ENCODE data around the gene ID1.
"Not testable (repeated sequence)": the region's sequence is repeated elsewhere in the genome, so short reads cannot be mapped to it uniquely, and the experiment has no call there.

The ID1 gene

GRCh38 chr20:31607640-31608250 is 2.7 kb downstream of the ID1 start:
- Histone ChIP-seq H3K4me1 (ENCODE audit: control insufficient read depth, low read length) (peaks cover 38% of the 10 kb centered on the region), H3K79me2 (ENCODE audit: control insufficient read depth, low read length) (no peaks in the 10 kb centered on the region), H3K9me3 (ENCODE audit: control insufficient read depth, insufficient read depth, low read length) (no peaks in the 10 kb centered on the region), H3F3A (ENCODE audit: control insufficient read depth, insufficient read depth) (no peaks in the 10 kb centered on the region), H4K20me1 (ENCODE audit: control insufficient read depth, insufficient read depth, low read depth, low read length) (no peaks in the 10 kb centered on the region), H3K4me2 (ENCODE audit: low read length) (no peak overlapping the region), H3K27me3 (ENCODE audit: control insufficient read depth, low read length) (peaks cover 62% of the 10 kb centered on the region), H3K27ac (ENCODE audit: low read depth, low read length) (no peak overlapping the region), H3K36me3 (ENCODE audit: control insufficient read depth, low read length) (no peaks in the 10 kb centered on the region), H3K4me3 (ENCODE audit: low read length) (no peak overlapping the region), H3K9me2 (replicated peaks; ENCODE audit: control insufficient read depth, low read length) (no peaks in the 10 kb centered on the region)
- no peak; the same call in 1 of the 2 replicates for TF ChIP-seq EZH2phosphoT487 (IDR thresholded peaks at IDR 0.05; ENCODE audit: borderline replicate concordance, low read length)
- TF ChIP-seq, protein P1, sequence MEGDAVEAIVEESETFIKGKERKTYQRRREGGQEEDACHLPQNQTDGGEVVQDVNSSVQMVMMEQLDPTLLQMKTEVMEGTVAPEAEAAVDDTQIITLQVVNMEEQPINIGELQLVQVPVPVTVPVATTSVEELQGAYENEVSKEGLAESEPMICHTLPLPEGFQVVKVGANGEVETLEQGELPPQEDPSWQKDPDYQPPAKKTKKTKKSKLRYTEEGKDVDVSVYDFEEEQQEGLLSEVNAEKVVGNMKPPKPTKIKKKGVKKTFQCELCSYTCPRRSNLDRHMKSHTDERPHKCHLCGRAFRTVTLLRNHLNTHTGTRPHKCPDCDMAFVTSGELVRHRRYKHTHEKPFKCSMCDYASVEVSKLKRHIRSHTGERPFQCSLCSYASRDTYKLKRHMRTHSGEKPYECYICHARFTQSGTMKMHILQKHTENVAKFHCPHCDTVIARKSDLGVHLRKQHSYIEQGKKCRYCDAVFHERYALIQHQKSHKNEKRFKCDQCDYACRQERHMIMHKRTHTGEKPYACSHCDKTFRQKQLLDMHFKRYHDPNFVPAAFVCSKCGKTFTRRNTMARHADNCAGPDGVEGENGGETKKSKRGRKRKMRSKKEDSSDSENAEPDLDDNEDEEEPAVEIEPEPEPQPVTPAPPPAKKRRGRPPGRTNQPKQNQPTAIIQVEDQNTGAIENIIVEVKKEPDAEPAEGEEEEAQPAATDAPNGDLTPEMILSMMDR (IDR thresholded peaks at IDR 0.05; ENCODE audit: low read depth, low read length, poor library complexity, severe bottlenecking): no peak

DNA sequence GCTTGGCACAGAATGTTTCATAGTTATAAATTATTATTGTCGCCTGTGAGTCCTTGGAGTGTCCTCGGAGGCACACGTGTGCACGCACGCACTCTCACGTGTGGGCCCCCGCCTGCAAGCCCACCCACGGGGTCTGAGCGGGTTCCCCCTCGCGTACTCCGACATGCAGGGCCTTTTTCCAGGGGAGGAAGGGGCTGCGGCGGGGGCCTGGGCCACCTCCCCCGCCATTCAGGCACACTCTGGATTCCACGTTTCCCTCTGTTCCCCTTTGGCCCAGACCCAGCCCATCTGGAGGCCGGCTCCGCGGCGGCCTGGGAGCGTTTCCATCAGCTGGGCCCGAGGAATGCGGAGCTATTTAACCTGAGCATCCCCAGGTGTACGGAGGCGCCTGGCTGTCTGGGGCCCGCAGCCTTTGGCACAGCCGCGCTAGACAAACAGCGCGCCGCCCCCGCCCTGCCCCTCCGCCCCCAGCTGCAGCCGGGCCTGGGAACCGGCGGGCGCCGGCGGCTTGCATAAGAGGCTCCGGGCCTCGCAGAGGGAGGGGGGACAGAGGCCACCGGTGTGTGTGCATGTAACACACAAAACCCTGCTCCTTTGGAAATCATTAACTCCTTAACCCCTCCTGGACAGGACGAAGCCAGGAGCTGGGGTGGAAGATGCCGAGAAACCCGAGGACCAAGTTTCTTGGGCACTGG is 3.3 kb downstream of the ID1 start:
- H3K4me1 ChIP-seq (ENCODE audit: control insufficient read depth, low read length): peaks cover 33% of the 10 kb centered on the region
- H3K79me2 ChIP-seq (ENCODE audit: control insufficient read depth, low read length): no peaks in the 10 kb centered on the region
- TF ChIP-seq, protein P1 (IDR thresholded peaks at IDR 0.05; ENCODE audit: low read depth, low read length, poor library complexity, severe bottlenecking): no peak
- no peak overlapping the region for H3K4me2 ChIP-seq (ENCODE audit: low read length)
- H3K27me3 ChIP-seq (ENCODE audit: control insufficient read depth, low read length): peaks cover 57% of the 10 kb centered on the region
- H3F3A ChIP-seq (ENCODE audit: control insufficient read depth, insufficient read depth): no peaks in the 10 kb centered on the region
- H3K36me3 ChIP-seq (ENCODE audit: control insufficient read depth, low read length): no peaks in the 10 kb centered on the region
- H3K4me3 ChIP-seq (ENCODE audit: low read length): no peak overlapping the region
- H3K27ac ChIP-seq (ENCODE audit: low read depth, low read length): no peak overlapping the region
- no peaks in the 10 kb centered on the region for H3K9me2 ChIP-seq (replicated peaks; ENCODE audit: control insufficient read depth, low read length)
- H3K9me3 ChIP-seq (ENCODE audit: control insufficient read depth, insufficient read depth, low read length): no peaks in the 10 kb centered on the region
- no peaks in the 10 kb centered on the region for H4K20me1 ChIP-seq (ENCODE audit: control insufficient read depth, insufficient read depth, low read depth, low read length)

DNA sequence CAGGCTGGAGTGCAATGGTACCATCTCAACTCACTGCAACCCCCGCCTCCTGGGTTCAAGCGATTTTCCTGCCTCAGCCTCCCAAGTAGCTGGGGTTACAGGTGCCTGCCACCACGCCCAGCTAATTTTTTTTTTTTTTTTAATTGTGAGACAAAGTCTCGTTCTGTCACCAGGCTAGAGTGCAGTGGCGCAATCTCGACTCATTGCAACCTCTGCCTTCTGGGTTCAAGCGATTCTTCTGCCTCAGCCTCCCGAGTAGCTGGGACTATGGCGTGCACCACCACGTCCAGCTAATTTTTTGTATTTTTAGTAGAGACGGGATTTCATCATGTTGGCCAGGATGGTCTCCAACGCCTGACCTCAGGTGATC is 7.2 kb downstream of the ID1 start:
- H3K79me2 ChIP-seq (ENCODE audit: control insufficient read depth, low read length); H3K4me3 ChIP-seq (ENCODE audit: low read length); H3F3A ChIP-seq (ENCODE audit: control insufficient read depth, insufficient read depth); H3K4me1 ChIP-seq (ENCODE audit: control insufficient read depth, low read length); H3K9me3 ChIP-seq (ENCODE audit: control insufficient read depth, insufficient read depth, low read length); H3K27ac ChIP-seq (ENCODE audit: low read depth, low read length); H4K20me1 ChIP-seq (ENCODE audit: control insufficient read depth, insufficient read depth, low read depth, low read length); H3K9me2 ChIP-seq (replicated peaks; ENCODE audit: control insufficient read depth, low read length); H3K36me3 ChIP-seq (ENCODE audit: control insufficient read depth, low read length): not testable (repeated sequence)
- Histone ChIP-seq H3K27me3 (ENCODE audit: control insufficient read depth, low read length) (peaks cover 22% of the 10 kb centered on the region), H3K4me2 (ENCODE audit: low read length) (peak overlapping the region; percentile 52)

DNA sequence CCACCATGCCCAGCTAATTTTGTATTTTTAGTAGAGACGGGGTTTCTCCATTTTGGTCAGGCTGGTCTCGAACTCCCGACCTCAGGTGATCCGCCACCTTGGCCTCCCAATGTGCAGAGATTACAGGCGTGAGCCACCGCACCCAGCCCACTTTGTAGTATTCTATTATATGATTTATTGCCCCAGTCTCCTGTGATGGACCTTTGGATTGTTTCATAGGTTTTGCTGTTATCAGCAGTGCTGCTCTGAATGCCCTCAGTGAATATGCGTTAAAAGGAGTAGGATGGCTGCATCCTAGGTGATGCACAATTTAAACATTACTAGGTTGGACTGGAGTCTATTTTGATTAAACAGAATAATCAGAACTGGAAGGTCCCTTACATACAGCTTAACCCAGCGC is 10.3 kb downstream of the ID1 start:
- no peak for TF ChIP-seq EZH2phosphoT487 (IDR thresholded peaks at IDR 0.05; ENCODE audit: borderline replicate concordance, low read length)
- TF ChIP-seq, protein P1 (IDR thresholded peaks at IDR 0.05; ENCODE audit: low read depth, low read length, poor library complexity, severe bottlenecking): no peak
- H3K9me2 ChIP-seq (replicated peaks; ENCODE audit: control insufficient read depth, low read length): no peaks in the 10 kb centered on the region
- H3K79me2 ChIP-seq (ENCODE audit: control insufficient read depth, low read length): no peaks in the 10 kb centered on the region
- no peaks in the 10 kb centered on the region for H3F3A ChIP-seq (ENCODE audit: control insufficient read depth, insufficient read depth)
- H4K20me1 ChIP-seq (ENCODE audit: control insufficient read depth, insufficient read depth, low read depth, low read length): no peaks in the 10 kb centered on the region
- H3K9me3 ChIP-seq (ENCODE audit: control insufficient read depth, insufficient read depth, low read length): no peaks in the 10 kb centered on the region
- H3K36me3 ChIP-seq (ENCODE audit: control insufficient read depth, low read length): no peaks in the 10 kb centered on the region
- H3K4me3 ChIP-seq (ENCODE audit: low read length): no peak overlapping the region
- H3K27me3 ChIP-seq (ENCODE audit: control insufficient read depth, low read length): no peaks in the 10 kb centered on the region
- no peak overlapping the region for H3K4me2 ChIP-seq (ENCODE audit: low read length)
- H3K4me1 ChIP-seq (ENCODE audit: control insufficient read depth, low read length): peaks cover 4% of the 10 kb centered on the region
- H3K27ac ChIP-seq (ENCODE audit: low read depth, low read length): no peak overlapping the region

Measured in DOHH2 (cell line).